HCT116 (cell line): ENCODE data around the gene CWC27. TPM values are rescaled to one million over a fixed set of nuclear protein-coding genes. Genes with fewer than 3 reads are reported as not detected.

ENCODE experiments used
- ATAC-seq: fragments of 200-7000 bp; cut with Tn5 transposase; 2 replicates; pipeline ENCODE4 v1.9.1; 2020; ENCODE audit warnings: mild to moderate bottlenecking, moderate library complexity
- BruUV-seq: library from RNA; stranded (reverse); fragments of 400-500 nt; replicated peaks from 2 replicates; lab custom pipeline; 2021; lab: Mats Ljungman, UMichigan
- CTCF ChIA-PET: fragments of 300-600 bp; sonication (Branson Sonifier 250); formaldehyde crosslinking; loops from one replicate; lab custom pipeline; 2021; ENCODE audit warnings: antibody characterized with exemption; lab: Charles Lee
- POLR2A ChIA-PET: fragments of 300-600, 350-600 bp; sonication (Branson Sonifier 250); formaldehyde crosslinking; loops from one replicate; lab custom pipeline; 2021; ENCODE audit warnings: antibody characterized with exemption; lab: Charles Lee
- RAD21 ChIA-PET, 2 experiments: fragments of 300-600 bp; sonication (Branson Sonifier 250); formaldehyde crosslinking; loops; one replicate each; lab custom pipeline; 2023; ENCODE audit warnings: low total read pairs in 2 of 2; ENCODE audit not compliant: uncharacterized antibody in 2 of 2, unreplicated experiment in 2 of 2, low non-redundant PET in 1 of 2; lab: Charles Lee
- DNase-seq: peaks from one replicate; pipeline ENCODE4 v3.0.0-alpha.2; 2010; ENCODE audit warnings: low read depth, low spot score
- H2AFZ ChIP-seq: fragments of 200-600 bp; shearing (Covaris generic), sonication (generic); 2 replicates; pipeline ENCODE4 v1.6.1; 2017; ENCODE audit warnings: low read depth, mixed run types, mixed read lengths, antibody characterized with exemption, low read length; ENCODE audit not compliant: poor library complexity, severe bottlenecking
- H3K27ac ChIP-seq: 2 replicates; pipeline ENCODE4 v1.5.1; 2012; ENCODE audit warnings: low read depth, low read length
- H3K27me3 ChIP-seq: fragments of 200-600 bp; sonication (generic); 2 replicates; pipeline ENCODE4 v1.6.1; 2016; ENCODE audit warnings: mixed run types, low read length, mixed read lengths; ENCODE audit not compliant: insufficient read depth
- H3K36me3 ChIP-seq, 2 experiments: fragments of 200-500 bp in 1 of 2; fragments of 200-600 bp in 1 of 2; sonication (Bioruptor generic) in 1 of 2; sonication (generic) in 1 of 2; 2 replicates each; pipeline versions ENCODE4 v1.5.1 to v1.6.1; 2014 to 2016; ENCODE audit warnings: low read length in 2 of 2, inconsistent platforms in 1 of 2, mixed read lengths in 1 of 2, mixed run types in 1 of 2; ENCODE audit not compliant: insufficient read depth in 2 of 2, control insufficient read depth in 1 of 2
- H3K4me1 ChIP-seq, 2 experiments: fragments of 200-600 bp in 1 of 2; sonication (generic) in 1 of 2; 2 replicates each; pipeline versions ENCODE4 v1.5.1 to v1.6.1; 2012 to 2017; ENCODE audit warnings: low read length in 2 of 2, inconsistent platforms in 1 of 2, mild to moderate bottlenecking in 1 of 2, mixed read lengths in 1 of 2, mixed run types in 1 of 2, moderate library complexity in 1 of 2; ENCODE audit not compliant: insufficient read depth in 2 of 2, control insufficient read depth in 1 of 2
- H3K4me2 ChIP-seq: fragments of 200-600 bp; sonication (generic); 2 replicates; pipeline ENCODE4 v1.6.1; 2017; ENCODE audit warnings: mixed run types, low read length, mixed read lengths
- H3K4me3 ChIP-seq, 2 experiments: fragments of 200-600 bp in 1 of 2; sonication (generic) in 1 of 2; replicated peaks in 1 of 2; 2 replicates each; pipeline ENCODE4 v1.5.1; 2011 to 2016; ENCODE audit warnings: low read length in 2 of 2, control low read depth in 1 of 2, low read depth in 1 of 2, mild to moderate bottlenecking in 1 of 2, mixed read lengths in 1 of 2, mixed run types in 1 of 2
- H3K79me2 ChIP-seq: fragments of 200-600 bp; sonication (generic); 2 replicates; pipeline ENCODE4 v1.6.1; 2017; ENCODE audit warnings: mild to moderate bottlenecking, mixed run types, low read length, moderate library complexity, mixed read lengths; ENCODE audit not compliant: insufficient read depth
- H3K9ac ChIP-seq: fragments of 200-600 bp; sonication (generic); 2 replicates; pipeline ENCODE4 v1.6.1; 2016; ENCODE audit warnings: low read length, mixed read lengths
- H3K9me2 ChIP-seq: fragments of 200-600 bp; sonication (generic), shearing (Covaris generic); 2 replicates; pipeline ENCODE4 v1.6.1; 2017; ENCODE audit warnings: mixed run types, mild to moderate bottlenecking, moderate library complexity; ENCODE audit not compliant: insufficient read depth
- H3K9me3 ChIP-seq, 2 experiments: fragments of 200-500 bp in 1 of 2; fragments of 200-600 bp in 1 of 2; sonication (Bioruptor generic) in 1 of 2; sonication (generic) in 1 of 2; 2 replicates each; pipeline ENCODE4 v1.6.1; 2014 to 2017; ENCODE audit warnings: low read length in 2 of 2, mixed read lengths in 2 of 2, inconsistent platforms in 1 of 2, low read depth in 1 of 2, mild to moderate bottlenecking in 1 of 2, mixed run types in 1 of 2, moderate library complexity in 1 of 2; ENCODE audit not compliant: control insufficient read depth in 1 of 2, insufficient read depth in 1 of 2
- H4K20me1 ChIP-seq: fragments of 200-600 bp; sonication (generic), shearing (Covaris generic); 2 replicates; pipeline ENCODE4 v1.6.1; 2017; ENCODE audit warnings: mixed run types, mild to moderate bottlenecking, moderate library complexity; ENCODE audit not compliant: insufficient read depth
- CBX3 ChIP-seq: IDR thresholded peaks from 2 replicates; pipeline ENCODE4 v1.6.1; 2012; ENCODE audit warnings: low read depth
- CEBPB ChIP-seq: IDR thresholded peaks from 2 replicates; pipeline ENCODE4 v1.6.1; 2012; ENCODE audit warnings: low read depth
- EZH2 ChIP-seq: fragments of 200-600 bp; sonication (generic); IDR thresholded peaks from 2 replicates; pipeline ENCODE4 v1.6.1; 2017; ENCODE audit warnings: antibody characterized with exemption, mixed run types
- RAD21 ChIP-seq: IDR thresholded peaks from 2 replicates; pipeline ENCODE4 v1.6.1; 2012; ENCODE audit warnings: low read depth, mild to moderate bottlenecking
- SP1 ChIP-seq: IDR thresholded peaks from 2 replicates; pipeline ENCODE4 v1.6.1; 2012; ENCODE audit warnings: low read depth
- TCF7L2 ChIP-seq: IDR thresholded peaks from 2 replicates; pipeline ENCODE4 v1.7.0; 2011; ENCODE audit warnings: borderline replicate concordance, inconsistent platforms; ENCODE audit not compliant: insufficient read depth, insufficient read length; ENCODE audit errors: extremely low read depth
- ZBTB33 ChIP-seq: IDR thresholded peaks from 2 replicates; pipeline ENCODE4 v1.6.1; 2011; ENCODE audit warnings: mild to moderate bottlenecking, low read length, moderate library complexity; ENCODE audit not compliant: insufficient replicate concordance; ENCODE audit errors: extremely low read depth
- ZNF274 ChIP-seq: fragments of 200-500 bp; sonication (Bioruptor generic); IDR thresholded peaks from 2 replicates; pipeline ENCODE4 v1.6.1; 2014; ENCODE audit warnings: mild to moderate bottlenecking, low read depth, low read length, inconsistent platforms
- intact Hi-C: fragments of 100-400 bp; cut with micrococcal nuclease; formaldehyde crosslinking; loops from 2 replicates; pipeline ENCODE4 v1.10.0; 2022
- total RNA-seq: library from RNA; stranded (reverse); gene quantifications from one replicate; pipeline ENCODE4 v1.2.1, GENCODE V29; 2021; ENCODE audit not compliant: unreplicated experiment
- TF ChIP-seq, protein P1 (sequence below): IDR thresholded peaks from 2 replicates; pipeline ENCODE4 v1.6.1; 2012; ENCODE audit warnings: low read depth

CWC27 gene
- total RNA-seq, 1 experiment from 2014 or later, result 29.1 TPM

GRCh38 chr5:64947031-64947430 is 178.3 kb downstream of the CWC27 start:
- no peak overlapping the region for H3K4me3 ChIP-seq
- no peaks in the 10 kb centered on the region for H3K79me2 ChIP-seq
- no peak for DNase-seq
- H3K27me3 ChIP-seq, result no peaks in the 10 kb centered on the region
- intact Hi-C loops, result no loop called here
- no peak overlapping the region for H2AFZ ChIP-seq
- H3K4me1 ChIP-seq, result no peaks in the 10 kb centered on the region
- no peak overlapping the region for H3K4me2 ChIP-seq
- H3K27ac ChIP-seq, result no peak overlapping the region
- POLR2A ChIA-PET, result no interaction called here
- TF ChIP-seq ZBTB33 (no peak), CEBPB (no peak), RAD21 (no peak), EZH2 (no peak), SP1 (no peak), ZNF274 (no peak), TCF7L2 (no peak), CBX3 (no peak)
- TF ChIP-seq, protein P1, sequence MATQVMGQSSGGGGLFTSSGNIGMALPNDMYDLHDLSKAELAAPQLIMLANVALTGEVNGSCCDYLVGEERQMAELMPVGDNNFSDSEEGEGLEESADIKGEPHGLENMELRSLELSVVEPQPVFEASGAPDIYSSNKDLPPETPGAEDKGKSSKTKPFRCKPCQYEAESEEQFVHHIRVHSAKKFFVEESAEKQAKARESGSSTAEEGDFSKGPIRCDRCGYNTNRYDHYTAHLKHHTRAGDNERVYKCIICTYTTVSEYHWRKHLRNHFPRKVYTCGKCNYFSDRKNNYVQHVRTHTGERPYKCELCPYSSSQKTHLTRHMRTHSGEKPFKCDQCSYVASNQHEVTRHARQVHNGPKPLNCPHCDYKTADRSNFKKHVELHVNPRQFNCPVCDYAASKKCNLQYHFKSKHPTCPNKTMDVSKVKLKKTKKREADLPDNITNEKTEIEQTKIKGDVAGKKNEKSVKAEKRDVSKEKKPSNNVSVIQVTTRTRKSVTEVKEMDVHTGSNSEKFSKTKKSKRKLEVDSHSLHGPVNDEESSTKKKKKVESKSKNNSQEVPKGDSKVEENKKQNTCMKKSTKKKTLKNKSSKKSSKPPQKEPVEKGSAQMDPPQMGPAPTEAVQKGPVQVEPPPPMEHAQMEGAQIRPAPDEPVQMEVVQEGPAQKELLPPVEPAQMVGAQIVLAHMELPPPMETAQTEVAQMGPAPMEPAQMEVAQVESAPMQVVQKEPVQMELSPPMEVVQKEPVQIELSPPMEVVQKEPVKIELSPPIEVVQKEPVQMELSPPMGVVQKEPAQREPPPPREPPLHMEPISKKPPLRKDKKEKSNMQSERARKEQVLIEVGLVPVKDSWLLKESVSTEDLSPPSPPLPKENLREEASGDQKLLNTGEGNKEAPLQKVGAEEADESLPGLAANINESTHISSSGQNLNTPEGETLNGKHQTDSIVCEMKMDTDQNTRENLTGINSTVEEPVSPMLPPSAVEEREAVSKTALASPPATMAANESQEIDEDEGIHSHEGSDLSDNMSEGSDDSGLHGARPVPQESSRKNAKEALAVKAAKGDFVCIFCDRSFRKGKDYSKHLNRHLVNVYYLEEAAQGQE, result no peak
- TF ChIP-seq, all 23 proteins: peak for 0
- ATAC-seq, result no peak
- no peak overlapping the region for H3K9ac ChIP-seq
- RAD21 ChIA-PET, result no interaction called here
- no peaks in the 10 kb centered on the region for H3K36me3 ChIP-seq
- no peaks in the 10 kb centered on the region for H4K20me1 ChIP-seq
- H3K9me2 ChIP-seq, result no peaks in the 10 kb centered on the region
- no peaks in the 10 kb centered on the region for H3K9me3 ChIP-seq
- CTCF ChIA-PET, result no interaction called here
- BruUV-seq, result no TSS peak
